ENCODE measurements around the gene OGFR. TPM values are rescaled to one million over a fixed set of nuclear protein-coding genes. Genes with fewer than 3 reads are reported as not detected.
"Not testable (repeated sequence)": the region's sequence is repeated elsewhere in the genome, so short reads cannot be mapped to it uniquely, and the experiment has no call there.

OGFR gene
- total RNA-seq, 2 donors from 2014 or later = 50.6 to 57.4 TPM

- Histone ChIP-seq H3K36me3 (no peaks in the 10 kb centered on the region), H3K27ac (no peak overlapping the region), H3K9me3 (no peaks in the 10 kb centered on the region), H3K4me3 (no peak overlapping the region), H3K4me1 (ENCODE audit: control insufficient read depth in 1 of 2, low read depth in 2 of 2) (no peaks in the 10 kb centered on the region), H3K27me3 (replicated peaks; ENCODE audit: insufficient read depth) (no peaks in the 10 kb centered on the region)
- DNase-seq (ENCODE audit: low spot score) (no peak), ATAC-seq (ENCODE audit: insufficient number of reproducible peaks, low FRiP score, low read depth) (no peak)
- TF ChIP-seq CTCF (IDR thresholded peaks at IDR 0.05) = no peak
Measured at GRCh38 chr20:62852841-62853240, 48.2 kb downstream of the OGFR start.

GRCh38 chr20:62853304-62853703 is 48.7 kb downstream of the OGFR start:
- not testable (repeated sequence) for H3K27me3 ChIP-seq (replicated peaks; ENCODE audit: insufficient read depth); H3K9me3 ChIP-seq; H3K4me3 ChIP-seq; H3K36me3 ChIP-seq; H3K27ac ChIP-seq; DNase-seq (ENCODE audit: low spot score); ATAC-seq (ENCODE audit: insufficient number of reproducible peaks, low FRiP score, low read depth); H3K4me1 ChIP-seq (ENCODE audit: control insufficient read depth in 1 of 2, low read depth in 2 of 2)

GRCh38 chr20:62854121-62854520 is 49.5 kb downstream of the OGFR start:
- TF ChIP-seq CTCF (IDR thresholded peaks at IDR 0.05) = no peak
- no peak for ATAC-seq (ENCODE audit: insufficient number of reproducible peaks, low FRiP score, low read depth)
- no peak for DNase-seq (ENCODE audit: low spot score)
- Histone ChIP-seq H3K36me3 (no peaks in the 10 kb centered on the region), H3K27ac (no peak overlapping the region), H3K4me1 (ENCODE audit: control insufficient read depth in 1 of 2, low read depth in 2 of 2) (no peaks in the 10 kb centered on the region), H3K4me3 (no peak overlapping the region), H3K27me3 (replicated peaks; ENCODE audit: insufficient read depth) (no peaks in the 10 kb centered on the region), H3K9me3 (no peaks in the 10 kb centered on the region)

GRCh38 chr20:62855120-62855519 is 50.5 kb downstream of the OGFR start:
- DNase-seq (ENCODE audit: low spot score) = no peak
- no peak for TF ChIP-seq CTCF (IDR thresholded peaks at IDR 0.05)

GRCh38 chr20:62856931-62857619 is 52.4 kb downstream of the OGFR start:
- H3K36me3 ChIP-seq = no peaks in the 10 kb centered on the region
- TF ChIP-seq CTCF (IDR thresholded peaks at IDR 0.05) = no peak
- no peak overlapping the region for H3K4me3 ChIP-seq
- H3K27ac ChIP-seq = no peak overlapping the region
- ATAC-seq (ENCODE audit: insufficient number of reproducible peaks, low FRiP score, low read depth) = no peak
- H3K9me3 ChIP-seq = no peaks in the 10 kb centered on the region
- no peak for DNase-seq (ENCODE audit: low spot score)
- H3K27me3 ChIP-seq (replicated peaks; ENCODE audit: insufficient read depth) = no peaks in the 10 kb centered on the region
- H3K4me1 ChIP-seq (ENCODE audit: control insufficient read depth in 1 of 2, low read depth in 2 of 2) = peaks cover 0 to 10% of the 10 kb centered on the region in 2 donors

More at GRCh38 chr20:62855120-62855519, 50.5 kb downstream of the OGFR start:
- Histone ChIP-seq H3K4me1 (ENCODE audit: control insufficient read depth in 1 of 2, low read depth in 2 of 2) (peaks cover 0 to 3% of the 10 kb centered on the region in 2 donors), H3K9me3 (no peaks in the 10 kb centered on the region), H3K27me3 (replicated peaks; ENCODE audit: insufficient read depth) (no peaks in the 10 kb centered on the region), H3K4me3 (no peak overlapping the region), H3K36me3 (no peaks in the 10 kb centered on the region), H3K27ac (no peak overlapping the region)
- ATAC-seq (ENCODE audit: insufficient number of reproducible peaks, low FRiP score, low read depth) = no peak
